ENCODE measurements around the gene CUX1.

The CUX1 gene

DNA sequence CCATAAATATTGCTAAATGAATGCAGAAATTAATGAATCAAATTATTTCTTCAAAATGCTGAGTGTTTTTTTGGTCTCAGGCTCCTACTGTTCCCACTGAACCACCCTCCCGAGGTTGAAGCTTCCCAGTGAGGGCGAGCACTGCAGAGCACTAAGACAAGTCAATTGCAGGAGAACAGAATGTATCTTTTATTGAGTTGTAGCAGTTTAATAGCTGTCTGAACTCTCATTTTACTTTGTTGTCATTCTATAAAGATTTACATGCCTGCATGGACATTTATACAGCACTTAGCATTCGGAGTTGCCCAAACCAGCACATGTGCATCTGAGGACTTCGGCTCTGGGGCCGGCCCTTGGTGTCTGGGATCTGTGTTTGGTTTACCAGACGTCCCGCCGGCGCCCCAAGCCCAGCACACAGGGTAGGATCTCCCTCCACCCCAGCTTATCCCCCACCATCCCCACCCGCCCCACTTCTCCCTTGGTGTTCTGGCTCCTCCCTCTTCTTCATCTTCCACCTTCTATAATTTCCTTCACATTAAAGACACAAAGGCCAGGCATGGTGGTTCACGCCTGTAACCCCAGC, 258.2 kb downstream of the CUX1 start:
- no peak overlapping the region for H3K4me3 ChIP-seq (ENCODE audit: low read depth, low read length)
- no peak for TF ChIP-seq CTCF (IDR thresholded peaks at IDR 0.05; ENCODE audit: control insufficient read depth, extremely low read depth, insufficient read depth)
- DNase-seq (ENCODE audit: low read depth), result no peak

- no peak overlapping the region for H3K4me3 ChIP-seq (ENCODE audit: low read depth, low read length)
- DNase-seq (ENCODE audit: low read depth), result no peak
- no peak for TF ChIP-seq CTCF (IDR thresholded peaks at IDR 0.05; ENCODE audit: control insufficient read depth, extremely low read depth, insufficient read depth)
Observed at GRCh38 chr7:102077081-102077480, 259.7 kb downstream of the CUX1 start.

GRCh38 chr7:102079140-102080018, 262.0 kb downstream of the CUX1 start:
- no peak for DNase-seq (ENCODE audit: low read depth)
- no peak for TF ChIP-seq CTCF (IDR thresholded peaks at IDR 0.05; ENCODE audit: control insufficient read depth, extremely low read depth, insufficient read depth)
- no peak overlapping the region for H3K4me3 ChIP-seq (ENCODE audit: low read depth, low read length)

DNA sequence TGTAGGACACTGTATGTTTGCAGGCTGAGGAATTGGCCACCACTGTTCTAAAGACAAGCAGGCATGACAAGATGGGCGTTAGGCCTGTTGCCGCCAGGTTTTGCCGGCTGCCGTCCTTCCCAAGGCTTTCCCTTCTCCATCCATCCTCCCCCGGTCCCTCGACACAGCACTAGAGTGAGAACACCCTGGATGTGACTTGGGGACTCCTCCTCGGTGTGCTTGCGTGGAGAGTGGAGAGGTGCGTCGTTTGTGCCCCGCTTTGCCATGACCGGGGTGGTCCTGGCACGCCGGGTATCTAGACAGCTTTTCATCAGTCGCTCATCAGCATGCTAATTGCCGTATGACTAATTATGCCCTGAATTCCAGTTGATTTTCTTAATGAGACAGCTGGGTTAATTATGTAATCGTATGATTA, 262.6 kb downstream of the CUX1 start:
- no peak for DNase-seq (ENCODE audit: low read depth)
- H3K4me3 ChIP-seq (ENCODE audit: low read depth, low read length), result no peak overlapping the region
- TF ChIP-seq CTCF (IDR thresholded peaks at IDR 0.05; ENCODE audit: control insufficient read depth, extremely low read depth, insufficient read depth), result no peak

- no peak for TF ChIP-seq CTCF (IDR thresholded peaks at IDR 0.05; ENCODE audit: control insufficient read depth, extremely low read depth, insufficient read depth)
- DNase-seq (ENCODE audit: low read depth), result no peak
- no peak overlapping the region for H3K4me3 ChIP-seq (ENCODE audit: low read depth, low read length)
Observed at GRCh38 chr7:102080434-102081243, 263.2 kb downstream of the CUX1 start.

DNA sequence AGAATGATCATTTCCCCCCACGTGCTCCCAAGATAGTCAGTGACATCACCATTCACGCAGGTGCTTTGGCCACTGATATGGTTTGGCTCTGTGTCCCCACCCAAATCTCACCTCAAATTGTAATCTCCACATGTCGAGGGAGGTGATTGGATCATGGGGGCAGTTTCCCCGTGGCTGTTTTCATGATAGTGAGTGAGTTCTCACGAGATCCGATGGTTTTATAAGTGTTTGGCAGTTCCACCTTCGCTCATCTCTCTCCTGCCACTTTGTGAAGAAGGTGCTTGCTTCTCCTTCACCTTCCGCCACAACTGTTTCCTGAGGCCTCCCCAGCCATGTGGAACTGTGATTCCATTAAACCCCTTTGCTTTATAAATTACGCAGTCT, 263.8 kb downstream of the CUX1 start:
- no peak for TF ChIP-seq CTCF (IDR thresholded peaks at IDR 0.05; ENCODE audit: control insufficient read depth, extremely low read depth, insufficient read depth)
- no peak for DNase-seq (ENCODE audit: low read depth)
- H3K4me3 ChIP-seq (ENCODE audit: low read depth, low read length), result no peak overlapping the region
